ENCODE data around the gene FLNB.

- TF ChIP-seq CTCF (conservative IDR thresholded peaks at IDR 0.05 in 1 of 2, IDR thresholded peaks at IDR 0.05 in 1 of 2; ENCODE audit: extremely low read depth in 1 of 2, insufficient read depth in 1 of 2, low read depth in 1 of 2, low read length in 2 of 2): no peak
- TF ChIP-seq EZH2 (IDR thresholded peaks at IDR 0.05; ENCODE audit: borderline replicate concordance, low read length): no peak
Observed at GRCh38 chr3:58055314-58055713, 47.1 kb downstream of the FLNB start.

Measured in mammary epithelial cell (primary cell).